Progenitor cell of endocrine pancreas (in vitro differentiated cells): Measurements from ENCODE around the gene ENO4. TPM values are rescaled to one million over a fixed set of nuclear protein-coding genes. Genes with fewer than 3 reads are reported as not detected.

ENCODE experiments used
- DNase-seq: peaks from one replicate; pipeline ENCODE4 v3.0.0; 2021; ENCODE audit warnings: low spot score; ENCODE audit not compliant: unreplicated experiment
- H3K27ac Mint-ChIP-seq: 2 replicates; pipeline ENCODE4 v1.8.0; 2021; ENCODE audit warnings: mild to moderate bottlenecking, moderate library complexity, mixed read lengths
- H3K27me3 Mint-ChIP-seq: 2 replicates; pipeline ENCODE4 v1.8.0; 2021; ENCODE audit warnings: mixed read lengths
- H3K36me3 Mint-ChIP-seq: 2 replicates; pipeline ENCODE4 v1.8.0; 2022; ENCODE audit warnings: mixed read lengths; ENCODE audit not compliant: insufficient read depth
- H3K4me1 Mint-ChIP-seq: 2 replicates; pipeline ENCODE4 v1.8.0; 2021; ENCODE audit warnings: low read depth, mixed read lengths
- H3K4me3 Mint-ChIP-seq: 2 replicates; pipeline ENCODE4 v1.8.0; 2021; ENCODE audit warnings: low read depth, mild to moderate bottlenecking, moderate library complexity, mixed read lengths
- H3K9me3 Mint-ChIP-seq: 2 replicates; pipeline ENCODE4 v1.8.0; 2021; ENCODE audit warnings: low read depth, mixed read lengths
- total RNA-seq: library from RNA; stranded (reverse); gene quantifications from 2 replicates; pipeline ENCODE4 v1.2.1, GENCODE V29; 2021
- TF ChIP-seq, protein P1 (sequence below): fragments of 200-600 bp; sonication (generic); IDR thresholded peaks from one replicate; pipeline ENCODE4 v1.5.0; 2021; ENCODE audit warnings: antibody characterized with exemption, mild to moderate bottlenecking; ENCODE audit not compliant: unreplicated experiment

Gene ENO4
- total RNA-seq, 1 donor from 2014 or later: 2.0 TPM

DNA sequence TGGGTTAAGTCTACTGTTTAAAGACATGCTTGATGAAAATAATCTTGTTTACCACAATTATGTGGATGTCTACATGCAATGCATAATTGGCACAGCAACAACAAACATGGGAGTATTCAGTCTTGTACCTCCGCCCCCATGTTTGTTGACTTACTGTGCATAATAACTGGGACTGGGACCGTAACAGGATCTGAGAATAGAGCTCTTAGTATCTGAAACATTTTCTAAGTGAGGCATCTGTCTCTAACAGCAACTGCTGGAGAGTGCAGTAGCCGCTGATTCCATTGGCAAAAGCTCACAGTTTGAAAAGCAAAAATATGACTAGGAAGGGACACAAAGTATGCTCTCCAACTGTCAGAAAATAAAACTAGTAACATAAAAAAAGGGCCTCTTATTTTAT, 61.6 kb downstream of the ENO4 start:
- H3K27me3 Mint-ChIP-seq: no peaks in the 10 kb centered on the region
- no peak overlapping the region for H3K4me3 Mint-ChIP-seq

DNA sequence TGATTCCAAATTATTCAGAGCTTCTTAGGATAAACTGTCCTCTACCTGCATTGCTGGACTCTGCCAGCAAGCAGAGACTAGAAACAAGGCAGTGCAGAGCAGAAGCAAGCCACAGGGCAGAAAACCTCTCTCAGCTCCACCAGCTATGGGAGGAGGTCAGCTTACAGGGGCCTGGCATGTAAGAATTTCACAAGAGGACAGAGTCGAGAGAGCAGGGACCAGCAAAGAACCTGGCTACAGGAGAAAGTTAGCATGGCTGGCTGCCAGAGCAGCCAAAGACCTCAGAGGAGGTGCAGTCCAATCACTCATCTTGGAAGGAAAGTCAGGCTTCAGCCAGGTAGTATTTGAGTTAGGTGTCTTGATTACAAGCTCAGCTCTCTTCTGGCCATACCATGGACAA, 62.9 kb downstream of the ENO4 start:
- no peak overlapping the region for H3K4me3 Mint-ChIP-seq
- H3K27ac Mint-ChIP-seq: no peak overlapping the region
- TF ChIP-seq, protein P1, sequence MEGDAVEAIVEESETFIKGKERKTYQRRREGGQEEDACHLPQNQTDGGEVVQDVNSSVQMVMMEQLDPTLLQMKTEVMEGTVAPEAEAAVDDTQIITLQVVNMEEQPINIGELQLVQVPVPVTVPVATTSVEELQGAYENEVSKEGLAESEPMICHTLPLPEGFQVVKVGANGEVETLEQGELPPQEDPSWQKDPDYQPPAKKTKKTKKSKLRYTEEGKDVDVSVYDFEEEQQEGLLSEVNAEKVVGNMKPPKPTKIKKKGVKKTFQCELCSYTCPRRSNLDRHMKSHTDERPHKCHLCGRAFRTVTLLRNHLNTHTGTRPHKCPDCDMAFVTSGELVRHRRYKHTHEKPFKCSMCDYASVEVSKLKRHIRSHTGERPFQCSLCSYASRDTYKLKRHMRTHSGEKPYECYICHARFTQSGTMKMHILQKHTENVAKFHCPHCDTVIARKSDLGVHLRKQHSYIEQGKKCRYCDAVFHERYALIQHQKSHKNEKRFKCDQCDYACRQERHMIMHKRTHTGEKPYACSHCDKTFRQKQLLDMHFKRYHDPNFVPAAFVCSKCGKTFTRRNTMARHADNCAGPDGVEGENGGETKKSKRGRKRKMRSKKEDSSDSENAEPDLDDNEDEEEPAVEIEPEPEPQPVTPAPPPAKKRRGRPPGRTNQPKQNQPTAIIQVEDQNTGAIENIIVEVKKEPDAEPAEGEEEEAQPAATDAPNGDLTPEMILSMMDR: no peak
- H3K36me3 Mint-ChIP-seq: peaks cover 6% of the 10 kb centered on the region
- no peaks in the 10 kb centered on the region for H3K4me1 Mint-ChIP-seq
- H3K27me3 Mint-ChIP-seq: no peaks in the 10 kb centered on the region
- DNase-seq: no peak
- no peaks in the 10 kb centered on the region for H3K9me3 Mint-ChIP-seq

More for the DNA sequence above, 61.6 kb downstream of the ENO4 start:
- Mint-ChIP-seq H3K36me3 (peaks cover 6% of the 10 kb centered on the region), H3K9me3 (no peaks in the 10 kb centered on the region), H3K4me1 (no peaks in the 10 kb centered on the region), H3K27ac (no peak overlapping the region)
- TF ChIP-seq, protein P1: no peak
- no peak for DNase-seq

DNA sequence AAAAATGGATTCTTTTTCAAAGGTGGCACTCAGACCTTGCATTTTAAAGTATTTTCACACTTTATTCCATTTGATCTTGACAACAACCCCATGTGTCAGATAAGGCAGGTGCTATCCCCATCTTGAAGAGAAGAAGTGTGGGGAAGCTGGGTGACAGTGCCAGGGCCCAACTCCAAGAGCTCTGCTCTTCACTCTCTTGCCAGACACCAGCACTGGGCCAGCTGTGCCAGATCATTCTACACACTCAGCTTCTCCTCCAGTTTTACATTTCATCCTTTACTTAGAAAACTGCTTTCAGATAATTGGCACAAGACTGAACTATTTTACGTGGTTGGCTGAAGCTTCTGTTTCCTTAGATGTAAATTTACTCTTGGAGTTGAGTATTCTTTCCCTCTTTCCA, 64.4 kb downstream of the ENO4 start:
- H3K27me3 Mint-ChIP-seq: no peaks in the 10 kb centered on the region
- H3K4me3 Mint-ChIP-seq: no peak overlapping the region
- no peak overlapping the region for H3K27ac Mint-ChIP-seq
- no peaks in the 10 kb centered on the region for H3K9me3 Mint-ChIP-seq
- no peaks in the 10 kb centered on the region for H3K4me1 Mint-ChIP-seq
- TF ChIP-seq, protein P1: no peak
- peaks cover 10% of the 10 kb centered on the region for H3K36me3 Mint-ChIP-seq
- no peak for DNase-seq

DNA sequence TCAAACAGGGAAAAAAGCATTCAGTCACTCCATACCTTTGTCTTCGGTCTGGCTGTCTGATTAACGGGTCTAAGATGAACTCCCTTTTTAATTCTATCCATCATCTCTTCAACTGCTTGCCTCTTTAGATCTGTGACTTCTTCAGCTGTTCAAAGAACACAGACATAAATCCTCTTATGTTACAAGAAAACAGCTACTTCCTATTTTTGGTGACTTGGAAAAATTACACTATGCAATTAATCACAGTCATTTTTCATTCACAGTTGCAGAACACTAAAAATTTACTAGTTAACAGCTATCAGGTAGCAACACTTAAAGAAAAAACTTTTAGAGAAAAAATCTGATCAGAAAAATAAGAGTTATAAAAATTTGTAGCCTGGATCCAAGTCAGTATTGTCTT, 66.0 kb downstream of the ENO4 start:
- TF ChIP-seq, protein P1: no peak
- DNase-seq: no peak
- Mint-ChIP-seq H3K9me3 (no peaks in the 10 kb centered on the region), H3K4me3 (no peak overlapping the region), H3K27ac (no peak overlapping the region), H3K36me3 (peaks cover 14% of the 10 kb centered on the region), H3K27me3 (no peaks in the 10 kb centered on the region), H3K4me1 (no peaks in the 10 kb centered on the region)

DNA sequence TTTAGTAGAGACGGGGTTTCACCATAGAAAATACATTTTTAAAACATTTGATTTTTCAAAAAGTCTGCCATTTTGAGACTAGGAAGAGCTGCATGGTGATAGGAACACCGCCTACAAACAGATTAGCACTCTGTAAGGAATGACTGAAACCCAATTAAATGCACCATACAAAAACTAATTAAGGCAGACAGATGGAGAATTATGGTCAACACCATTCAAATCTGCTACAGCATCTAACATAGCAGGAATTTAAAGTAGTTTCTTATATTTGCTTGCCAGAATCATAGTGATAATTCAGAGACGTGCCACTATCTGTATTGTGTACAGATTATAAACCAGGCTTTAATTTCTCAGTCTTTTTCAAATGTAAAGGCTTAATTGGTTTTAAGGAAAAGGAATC, 68.2 kb downstream of the ENO4 start:
- Mint-ChIP-seq H3K36me3 (peaks cover 15% of the 10 kb centered on the region), H3K4me3 (no peak overlapping the region), H3K4me1 (no peaks in the 10 kb centered on the region), H3K9me3 (no peaks in the 10 kb centered on the region), H3K27me3 (no peaks in the 10 kb centered on the region), H3K27ac (no peak overlapping the region)
- DNase-seq: no peak
- TF ChIP-seq, protein P1: no peak
